ENCODE data around the gene DHRS13. TPM values are rescaled to one million over a fixed set of nuclear protein-coding genes. Genes with fewer than 3 reads are reported as not detected.

DHRS13 gene
- total RNA-seq, 1 experiment from 2014 or later = 5.1 TPM

- DNase-seq = no peak
- Histone ChIP-seq H3K27me3 (ENCODE audit: low read length) (no peaks in the 10 kb centered on the region), H3K4me3 (ENCODE audit: low read length) (no peak overlapping the region), H3K4me2 (ENCODE audit: low read length) (no peak overlapping the region), H2AFZ (ENCODE audit: low read length) (no peak overlapping the region), H3F3A (ENCODE audit: low read length, unreplicated experiment) (no peaks in the 10 kb centered on the region), H3K9me3 (ENCODE audit: low read length) (no peaks in the 10 kb centered on the region), H3K36me3 (ENCODE audit: low read depth, low read length) (no peaks in the 10 kb centered on the region), H3K9ac (ENCODE audit: low read length) (no peak overlapping the region), H3K4me1 (ENCODE audit: insufficient read depth, low read length) (peaks cover 4% of the 10 kb centered on the region; the same call in 1 of the 2 replicates), H4K20me1 (ENCODE audit: low read length) (no peaks in the 10 kb centered on the region), H3K9me2 (replicated peaks; ENCODE audit: low read length) (no peaks in the 10 kb centered on the region), H3K79me2 (ENCODE audit: low read length) (no peaks in the 10 kb centered on the region), H3K27ac (ENCODE audit: low read length) (no peak overlapping the region)
- TF ChIP-seq EZH2phosphoT487 (IDR thresholded peaks at IDR 0.05; ENCODE audit: borderline replicate concordance, low read length) (no peak), EZH2 (IDR thresholded peaks at IDR 0.05; ENCODE audit: low read length, unreplicated experiment) (no peak), CTCF (conservative IDR thresholded peaks at IDR 0.05; ENCODE audit: low read depth, low read length) (no peak)
- ChIA-PET CTCF (no interaction called here), POLR2A (ENCODE audit: unreplicated experiment) (no interaction called here)
- intact Hi-C loops (cut with micrococcal nuclease) = no loop called here
- no TSS peak for BruUV-seq (replicated peaks)
- no peak for ATAC-seq
These were observed 35.6 kb downstream of the DHRS13 start for GRCh38 chr17:28867276-28867675.

- Histone ChIP-seq H3K4me3 (ENCODE audit: low read length) (no peak overlapping the region), H4K20me1 (ENCODE audit: low read length) (no peaks in the 10 kb centered on the region), H3K27ac (ENCODE audit: low read length) (no peak overlapping the region), H3K4me2 (ENCODE audit: low read length) (no peak overlapping the region), H3K27me3 (ENCODE audit: low read length) (no peaks in the 10 kb centered on the region), H3K9me2 (replicated peaks; ENCODE audit: low read length) (no peaks in the 10 kb centered on the region), H3K36me3 (ENCODE audit: low read depth, low read length) (no peaks in the 10 kb centered on the region), H3K9me3 (ENCODE audit: low read length) (no peaks in the 10 kb centered on the region), H3K4me1 (ENCODE audit: insufficient read depth, low read length) (peaks cover 4% of the 10 kb centered on the region; the same call in 1 of the 2 replicates), H3K9ac (ENCODE audit: low read length) (no peak overlapping the region), H3F3A (ENCODE audit: low read length, unreplicated experiment) (no peaks in the 10 kb centered on the region), H2AFZ (ENCODE audit: low read length) (no peak overlapping the region), H3K79me2 (ENCODE audit: low read length) (no peaks in the 10 kb centered on the region)
- intact Hi-C loops (cut with micrococcal nuclease) = no loop called here
- TF ChIP-seq EZH2phosphoT487 (IDR thresholded peaks at IDR 0.05; ENCODE audit: borderline replicate concordance, low read length) = no peak
- TF ChIP-seq CTCF (conservative IDR thresholded peaks at IDR 0.05; ENCODE audit: low read depth, low read length) = no peak
- no peak for TF ChIP-seq EZH2 (IDR thresholded peaks at IDR 0.05; ENCODE audit: low read length, unreplicated experiment)
- no TSS peak for BruUV-seq (replicated peaks)
- ChIA-PET CTCF (no interaction called here), POLR2A (ENCODE audit: unreplicated experiment) (interaction anchor here (0.6 kb wide), 1 partner anchor 103 kb away, joined by 6 read pairs; no protein-coding TSS in a partner anchor)
- ATAC-seq = peak; percentile 49
- DNase-seq = no peak
These were observed 36.7 kb downstream of the DHRS13 start for GRCh38 chr17:28865946-28866752.
